ENCODE measurements around the gene MORN1.

MORN1 gene

DNA sequence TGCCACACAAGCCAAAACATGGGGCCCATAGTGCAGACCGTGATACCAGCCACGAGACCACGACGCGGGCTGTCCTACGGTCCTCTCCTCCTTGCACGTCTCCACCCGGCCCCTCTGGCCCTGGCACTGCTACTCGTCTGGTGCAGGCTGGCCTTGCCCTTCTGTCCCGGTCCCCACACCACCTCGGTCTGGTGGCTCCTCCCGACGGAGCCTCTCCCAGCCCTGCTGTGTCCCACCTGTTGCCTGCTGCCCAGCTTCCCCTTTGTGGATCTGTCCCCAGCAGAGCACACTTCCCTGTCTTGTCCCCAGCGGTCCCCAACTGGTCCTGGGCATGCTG is 50.5 kb downstream of the MORN1 start:
- H3K4me3 ChIP-seq (ENCODE audit: low read length), result no peak overlapping the region

DNA sequence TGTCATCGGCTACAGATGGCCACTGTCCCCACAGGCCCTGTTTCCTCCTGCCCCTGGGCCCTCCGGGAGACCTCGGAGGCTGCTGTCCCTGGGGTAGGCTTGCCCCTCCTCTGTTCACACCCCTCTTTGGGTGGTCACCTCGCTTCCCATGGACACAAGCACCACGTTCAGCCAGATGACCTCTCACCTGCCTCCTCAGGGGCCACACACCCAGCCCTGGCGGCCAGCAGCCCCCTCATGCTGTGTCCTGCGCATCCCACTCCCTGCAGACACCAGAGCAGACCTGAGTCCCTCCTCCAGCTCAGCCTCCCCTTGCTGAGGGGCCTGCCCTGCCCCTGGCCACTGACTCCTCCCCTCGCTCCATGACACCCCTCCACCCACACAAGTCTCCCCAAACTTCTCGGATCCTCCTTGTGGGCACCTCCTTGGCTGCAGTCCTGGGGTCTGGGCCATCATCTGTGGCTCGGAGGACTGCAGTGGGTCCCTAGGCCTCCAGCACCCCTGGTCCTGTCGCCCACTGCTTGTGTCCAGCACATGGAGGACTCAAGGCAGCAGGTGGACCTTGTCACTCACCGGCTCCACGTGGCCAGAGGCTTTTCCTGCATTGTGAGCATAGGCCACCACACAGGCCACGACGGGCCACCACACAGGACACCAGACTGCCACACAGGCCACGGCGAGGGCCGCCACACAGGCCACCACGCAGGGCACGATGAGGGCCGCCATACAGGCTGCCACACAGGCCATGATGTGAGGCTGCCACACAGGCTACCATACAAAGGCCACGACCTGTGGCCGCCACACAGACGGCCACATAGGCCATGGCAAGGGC is 51.1 kb downstream of the MORN1 start:
- TF ChIP-seq CTCF (conservative IDR thresholded peaks at IDR 0.05; ENCODE audit: low read depth, low read length), result no peak
- no peak for DNase-seq (ENCODE audit: low read depth)
- H3K4me3 ChIP-seq (ENCODE audit: low read length), result no peak overlapping the region

More for the DNA sequence above, 50.5 kb downstream of the MORN1 start:
- TF ChIP-seq CTCF (conservative IDR thresholded peaks at IDR 0.05; ENCODE audit: low read depth, low read length), result no peak
- DNase-seq (ENCODE audit: low read depth), result no peak

GRCh38 chr1:2339206-2340085 is 51.9 kb downstream of the MORN1 start:
- TF ChIP-seq CTCF (conservative IDR thresholded peaks at IDR 0.05; ENCODE audit: low read depth, low read length), result no peak
- DNase-seq (ENCODE audit: low read depth), result no peak

DNA sequence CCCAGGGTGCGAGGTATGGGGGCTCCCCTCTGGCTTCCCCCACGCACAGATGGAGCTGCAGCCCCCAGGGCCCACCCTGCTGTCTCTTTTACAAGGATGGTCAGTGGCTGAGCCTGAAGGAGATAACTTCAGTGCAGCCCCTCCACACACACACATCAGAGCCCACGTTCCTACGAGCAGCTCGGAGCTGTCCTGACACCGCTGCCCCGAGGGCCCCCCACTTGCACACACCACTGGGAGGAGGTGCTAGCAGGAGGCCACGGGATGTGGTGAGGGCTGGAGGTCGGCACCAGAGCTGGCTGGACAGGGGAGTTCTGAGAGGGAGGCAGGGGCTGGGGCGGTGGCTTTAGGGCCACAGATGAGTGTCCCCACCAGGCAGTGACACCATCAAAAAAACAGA is 53.9 kb downstream of the MORN1 start:
- no peak for TF ChIP-seq CTCF (conservative IDR thresholded peaks at IDR 0.05; ENCODE audit: low read depth, low read length)
- no peak for DNase-seq (ENCODE audit: low read depth)
- H3K4me3 ChIP-seq (ENCODE audit: low read length), result no peak overlapping the region

More at GRCh38 chr1:2339206-2340085, 51.9 kb downstream of the MORN1 start:
- H3K4me3 ChIP-seq (ENCODE audit: low read length), result no peak overlapping the region

GRCh38 chr1:2337081-2337480 is 54.3 kb downstream of the MORN1 start:
- TF ChIP-seq CTCF (conservative IDR thresholded peaks at IDR 0.05; ENCODE audit: low read depth, low read length), result no peak

GRCh38 chr1:2336499-2336898 is 54.9 kb downstream of the MORN1 start:
- H3K4me3 ChIP-seq (ENCODE audit: low read length), result no peak overlapping the region
- DNase-seq (ENCODE audit: low read depth), result no peak
- no peak for TF ChIP-seq CTCF (conservative IDR thresholded peaks at IDR 0.05; ENCODE audit: low read depth, low read length)

More at GRCh38 chr1:2337081-2337480, 54.3 kb downstream of the MORN1 start:
- no peak for DNase-seq (ENCODE audit: low read depth)
- no peak overlapping the region for H3K4me3 ChIP-seq (ENCODE audit: low read length)
